Smooth muscle cell (in vitro differentiated cells): ENCODE results near the gene INSC. TPM values are rescaled to one million over a fixed set of nuclear protein-coding genes. Genes with fewer than 3 reads are reported as not detected.

Source experiments
- DNase-seq: peaks from one replicate; lab custom pipeline; 2025; ENCODE audit not compliant: unreplicated experiment; lab: John Stamatoyannopoulos, UW
- H2AFZ ChIP-seq: fragments of 200-600 bp; sonication (generic); 2 replicates; pipeline ENCODE4 v1.6.0; 2016; ENCODE audit warnings: antibody characterized with exemption, low read depth, mild to moderate bottlenecking
- H3F3A ChIP-seq: fragments of 200-600 bp; sonication (generic); 2 replicates; pipeline ENCODE4 v1.6.0; 2017; ENCODE audit warnings: antibody characterized with exemption, low read depth
- H3K27ac ChIP-seq: fragments of 200-600 bp; sonication (generic); 2 replicates; pipeline ENCODE4 v1.5.1; 2016; ENCODE audit warnings: low read depth, mild to moderate bottlenecking
- H3K27me3 ChIP-seq: fragments of 200-600 bp; sonication (generic); 2 replicates; pipeline ENCODE4 v1.6.1; 2016; ENCODE audit warnings: low read depth, mild to moderate bottlenecking
- H3K36me3 ChIP-seq: fragments of 200-600 bp; sonication (generic); 2 replicates; pipeline ENCODE4 v1.5.1; 2016; ENCODE audit warnings: low read depth
- H3K4me1 ChIP-seq: fragments of 200-600 bp; sonication (generic); 2 replicates; pipeline ENCODE4 v1.5.1; 2016; ENCODE audit warnings: low read depth
- H3K4me2 ChIP-seq: fragments of 200-600 bp; sonication (generic); 2 replicates; pipeline ENCODE4 v1.6.0; 2016; ENCODE audit warnings: mild to moderate bottlenecking
- H3K4me3 ChIP-seq: fragments of 200-600 bp; sonication (generic); 2 replicates; pipeline ENCODE4 v1.5.1; 2016; ENCODE audit warnings: mild to moderate bottlenecking
- H3K79me2 ChIP-seq: fragments of 200-600 bp; sonication (generic); 2 replicates; pipeline ENCODE4 v1.6.0; 2016; ENCODE audit warnings: low read depth, mild to moderate bottlenecking
- H3K9ac ChIP-seq: fragments of 200-600 bp; sonication (generic); 2 replicates; pipeline ENCODE4 v1.6.0; 2016; ENCODE audit warnings: low read depth
- H3K9me3 ChIP-seq: fragments of 200-600 bp; sonication (generic); replicated peaks from 2 replicates; pipeline ENCODE4 v1.5.1; 2016; ENCODE audit warnings: low read depth
- H4K20me1 ChIP-seq: fragments of 200-600 bp; sonication (generic); 2 replicates; pipeline ENCODE4 v1.6.0; 2016; ENCODE audit warnings: low read depth
- WGBS: methylation state at CpG from one replicate; pipeline ENCODE4 v1.1.7; 2016; ENCODE audit warnings: low lambda C conversion rate; 5-methylcytosine and 5-hydroxymethylcytosine counted together
- polyA plus RNA-seq: library from polyadenylated mRNA; unstranded; fragments of >200 nt; fragmentation: Nextera tagmentation; extraction: Ambion mirVana; gene quantifications from 2 replicates; pipeline ENCODE4 v1.2.1, GENCODE V29; 2016
- total RNA-seq: library from RNA; depleted of rRNA; stranded (reverse); fragments of >200 nt; gene quantifications from 2 replicates; pipeline ENCODE4 v1.2.3, GENCODE V29; 2014
- TF ChIP-seq, protein P1 (sequence below): fragments of 200-600 bp; sonication (generic); IDR thresholded peaks from 2 replicates; pipeline ENCODE4 v1.5.1; 2017; ENCODE audit warnings: borderline replicate concordance, mild to moderate bottlenecking, antibody characterized with exemption; ENCODE audit not compliant: insufficient read depth, poor library complexity, severe bottlenecking

Gene INSC
- total and polyA plus RNA-seq, 2 experiments from 2014 or later = not detected

DNA sequence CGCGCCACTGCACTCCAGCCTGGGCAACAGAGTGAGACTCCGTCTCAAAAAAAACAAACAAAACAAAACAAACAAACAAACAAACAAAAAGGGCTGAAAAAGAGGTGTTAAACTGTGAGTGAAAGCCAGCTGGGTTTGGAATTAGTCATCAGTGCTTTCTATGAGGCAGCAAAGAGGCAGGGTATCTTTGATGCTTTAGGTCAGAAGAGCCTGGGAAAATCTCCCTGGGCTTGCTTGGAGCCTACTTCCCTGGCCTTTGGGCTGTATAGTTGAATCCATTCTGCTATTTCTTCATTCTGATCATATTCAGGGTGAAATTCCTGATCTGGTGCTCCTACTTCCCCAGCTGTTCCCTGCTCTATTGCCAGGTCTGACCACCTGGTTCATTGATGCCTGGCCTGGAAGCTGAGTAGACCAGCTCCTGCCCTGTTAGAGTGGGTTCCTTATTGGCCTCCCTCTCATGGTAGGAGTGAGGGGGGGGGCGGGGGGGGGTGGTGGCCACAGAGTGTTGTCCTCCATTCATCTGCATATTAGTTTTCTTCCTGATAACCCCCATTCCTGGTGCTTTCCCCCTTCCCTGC lies 65.6 kb downstream of the INSC start:
- H3K4me3 ChIP-seq = no peak overlapping the region
- H2AFZ ChIP-seq = no peak overlapping the region
- no peaks in the 10 kb centered on the region for H3K79me2 ChIP-seq
- H3F3A ChIP-seq = no peaks in the 10 kb centered on the region
- H3K36me3 ChIP-seq = no peaks in the 10 kb centered on the region
- no peak for DNase-seq
- 74% methylated on average over 4 of the region's 4 CpGs for WGBS
- H3K9ac ChIP-seq = no peak overlapping the region
- H3K4me1 ChIP-seq = no peaks in the 10 kb centered on the region
- no peak overlapping the region for H3K4me2 ChIP-seq
- no peaks in the 10 kb centered on the region for H3K27me3 ChIP-seq
- no peak overlapping the region for H3K27ac ChIP-seq
- H3K9me3 ChIP-seq = no peaks in the 10 kb centered on the region
- H4K20me1 ChIP-seq = no peaks in the 10 kb centered on the region
- TF ChIP-seq, protein P1, sequence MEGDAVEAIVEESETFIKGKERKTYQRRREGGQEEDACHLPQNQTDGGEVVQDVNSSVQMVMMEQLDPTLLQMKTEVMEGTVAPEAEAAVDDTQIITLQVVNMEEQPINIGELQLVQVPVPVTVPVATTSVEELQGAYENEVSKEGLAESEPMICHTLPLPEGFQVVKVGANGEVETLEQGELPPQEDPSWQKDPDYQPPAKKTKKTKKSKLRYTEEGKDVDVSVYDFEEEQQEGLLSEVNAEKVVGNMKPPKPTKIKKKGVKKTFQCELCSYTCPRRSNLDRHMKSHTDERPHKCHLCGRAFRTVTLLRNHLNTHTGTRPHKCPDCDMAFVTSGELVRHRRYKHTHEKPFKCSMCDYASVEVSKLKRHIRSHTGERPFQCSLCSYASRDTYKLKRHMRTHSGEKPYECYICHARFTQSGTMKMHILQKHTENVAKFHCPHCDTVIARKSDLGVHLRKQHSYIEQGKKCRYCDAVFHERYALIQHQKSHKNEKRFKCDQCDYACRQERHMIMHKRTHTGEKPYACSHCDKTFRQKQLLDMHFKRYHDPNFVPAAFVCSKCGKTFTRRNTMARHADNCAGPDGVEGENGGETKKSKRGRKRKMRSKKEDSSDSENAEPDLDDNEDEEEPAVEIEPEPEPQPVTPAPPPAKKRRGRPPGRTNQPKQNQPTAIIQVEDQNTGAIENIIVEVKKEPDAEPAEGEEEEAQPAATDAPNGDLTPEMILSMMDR = no peak

DNA sequence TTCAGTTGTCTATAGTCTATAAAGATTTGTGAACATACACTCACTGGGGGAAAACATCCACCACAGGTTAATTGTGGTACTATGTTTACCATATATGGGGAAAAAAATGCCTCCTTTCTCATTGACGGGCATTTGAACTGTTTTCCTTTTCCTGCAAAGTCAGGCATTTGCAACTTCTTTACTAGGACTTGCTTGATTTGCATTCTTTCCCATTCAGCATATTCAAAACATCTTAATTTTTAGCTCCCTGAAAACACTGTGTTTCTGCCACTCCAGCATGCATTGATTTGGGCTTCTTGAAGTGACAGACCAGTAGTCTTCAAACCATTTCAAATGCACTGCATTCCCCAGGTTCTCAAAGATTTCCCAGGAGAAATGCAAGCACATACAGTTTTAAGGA lies 67.6 kb downstream of the INSC start:
- H4K20me1 ChIP-seq = no peaks in the 10 kb centered on the region
- no peaks in the 10 kb centered on the region for H3K9me3 ChIP-seq
- no peaks in the 10 kb centered on the region for H3K36me3 ChIP-seq
- no peak for DNase-seq
- WGBS = 89% methylated on average over 1 of the region's 1 CpG
- no peaks in the 10 kb centered on the region for H3F3A ChIP-seq
- H3K4me1 ChIP-seq = no peaks in the 10 kb centered on the region
- no peak overlapping the region for H3K4me3 ChIP-seq
- no peaks in the 10 kb centered on the region for H3K79me2 ChIP-seq
- H3K4me2 ChIP-seq = no peak overlapping the region
- H3K27me3 ChIP-seq = no peaks in the 10 kb centered on the region
- TF ChIP-seq, protein P1 = no peak
- no peak overlapping the region for H3K9ac ChIP-seq
- H3K27ac ChIP-seq = no peak overlapping the region
- no peak overlapping the region for H2AFZ ChIP-seq

DNA sequence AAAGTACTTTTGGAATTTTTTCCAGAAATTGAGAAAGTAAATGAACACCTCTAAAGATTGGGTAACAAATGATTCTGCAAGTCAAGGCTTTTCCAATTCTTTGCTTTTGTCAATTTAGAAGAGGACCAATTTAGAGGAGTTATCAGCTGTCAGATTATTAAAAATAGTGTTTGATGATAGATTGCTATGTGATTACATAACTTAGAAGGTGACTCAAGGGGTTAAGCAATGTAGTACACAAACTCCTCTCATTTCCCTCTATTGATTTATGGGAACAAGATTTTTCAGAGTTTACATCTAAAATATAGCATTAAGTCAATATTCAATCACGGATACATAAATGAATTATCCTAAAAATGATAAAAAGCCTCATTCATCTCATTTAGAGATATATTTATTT lies 70.3 kb downstream of the INSC start:
- Histone ChIP-seq H3K27me3 (no peaks in the 10 kb centered on the region), H2AFZ (no peak overlapping the region), H3K9me3 (no peaks in the 10 kb centered on the region), H3K4me2 (no peak overlapping the region), H3K79me2 (no peaks in the 10 kb centered on the region), H3F3A (no peaks in the 10 kb centered on the region), H4K20me1 (no peaks in the 10 kb centered on the region), H3K4me1 (no peaks in the 10 kb centered on the region), H3K9ac (no peak overlapping the region), H3K36me3 (no peaks in the 10 kb centered on the region), H3K27ac (no peak overlapping the region), H3K4me3 (no peak overlapping the region)
- TF ChIP-seq, protein P1 = no peak
- DNase-seq = no peak
- 81% methylated on average over 1 of the region's 1 CpG for WGBS

DNA sequence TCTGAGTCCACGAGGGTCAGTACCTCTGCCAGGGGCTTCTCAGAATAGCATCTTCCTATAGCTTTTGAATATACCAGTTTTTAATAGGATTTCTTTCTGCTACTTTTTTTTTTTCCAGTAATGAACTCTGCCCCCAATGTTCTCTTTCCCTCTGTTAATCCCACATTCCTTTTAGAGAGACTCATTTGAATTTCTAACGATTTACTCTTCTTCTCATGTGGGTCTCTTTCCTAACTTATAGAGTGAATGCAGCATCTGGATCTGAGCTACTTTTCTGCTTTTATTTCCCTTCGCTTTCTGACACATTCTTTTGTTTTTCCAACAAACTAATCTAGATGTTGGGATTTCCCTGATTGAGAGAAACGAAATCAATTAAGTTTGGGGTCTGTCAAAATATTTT lies 71.4 kb downstream of the INSC start:
- DNase-seq = no peak
- Histone ChIP-seq H3K27me3 (no peaks in the 10 kb centered on the region), H3K9me3 (no peaks in the 10 kb centered on the region), H3K36me3 (no peaks in the 10 kb centered on the region), H3K4me1 (no peaks in the 10 kb centered on the region), H3K79me2 (no peaks in the 10 kb centered on the region), H3K27ac (no peak overlapping the region), H3K4me2 (no peak overlapping the region), H4K20me1 (no peaks in the 10 kb centered on the region), H3K9ac (no peak overlapping the region), H3F3A (no peaks in the 10 kb centered on the region), H2AFZ (no peak overlapping the region), H3K4me3 (no peak overlapping the region)
- WGBS = 73% methylated on average over 4 of the region's 4 CpGs
- TF ChIP-seq, protein P1 = no peak
